ENCODE results near the gene CNDP2. TPM values are rescaled to one million over a fixed set of nuclear protein-coding genes. Genes with fewer than 3 reads are reported as not detected.
"Not testable (repeated sequence)": the region's sequence is repeated elsewhere in the genome, so short reads cannot be mapped to it uniquely, and the experiment has no call there.

CNDP2 gene
- polyA plus RNA-seq, 12 donors, result 43.7 to 77.8 (median 60.9) TPM; not detected in 1

DNA sequence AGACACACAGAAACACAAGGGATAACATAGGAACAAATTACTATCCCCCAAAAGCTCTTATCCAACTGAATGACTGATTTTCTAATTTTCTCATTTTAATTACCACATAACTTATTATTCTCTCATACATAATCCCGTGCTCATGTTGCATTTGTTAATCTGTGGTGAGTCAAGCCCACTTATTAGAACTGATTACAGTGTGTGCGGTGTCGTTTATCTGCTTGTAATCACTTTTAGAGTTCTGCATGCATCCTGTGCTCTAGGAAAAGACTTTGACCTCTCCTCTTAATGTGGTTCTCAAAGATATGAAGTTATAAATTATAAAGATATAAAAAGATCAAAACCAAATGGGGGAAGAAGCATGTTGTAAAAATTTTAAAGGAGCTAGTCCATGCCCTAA, 67.8 kb downstream of the CNDP2 start:
- no peak for DNase-seq

DNA sequence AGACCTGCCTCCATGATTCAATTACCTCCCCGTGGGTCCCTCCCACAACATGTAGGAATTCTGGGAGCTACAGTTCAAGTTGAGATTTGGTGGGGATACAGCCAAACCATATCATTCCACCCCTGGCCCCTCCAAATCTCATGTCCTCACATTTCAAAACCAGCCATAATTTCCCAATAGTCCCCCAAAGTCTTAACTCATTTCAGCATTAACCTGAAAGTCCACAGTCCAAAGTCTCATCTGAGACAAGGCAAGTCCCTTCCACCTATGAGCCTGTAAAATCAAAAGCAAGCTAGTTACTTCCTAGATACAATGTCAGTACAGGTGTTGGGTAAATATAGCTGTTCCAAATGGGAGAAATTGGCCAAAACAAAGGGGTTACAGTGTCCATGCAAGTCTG, 69.0 kb downstream of the CNDP2 start:
- DNase-seq, result not testable (repeated sequence)

DNA sequence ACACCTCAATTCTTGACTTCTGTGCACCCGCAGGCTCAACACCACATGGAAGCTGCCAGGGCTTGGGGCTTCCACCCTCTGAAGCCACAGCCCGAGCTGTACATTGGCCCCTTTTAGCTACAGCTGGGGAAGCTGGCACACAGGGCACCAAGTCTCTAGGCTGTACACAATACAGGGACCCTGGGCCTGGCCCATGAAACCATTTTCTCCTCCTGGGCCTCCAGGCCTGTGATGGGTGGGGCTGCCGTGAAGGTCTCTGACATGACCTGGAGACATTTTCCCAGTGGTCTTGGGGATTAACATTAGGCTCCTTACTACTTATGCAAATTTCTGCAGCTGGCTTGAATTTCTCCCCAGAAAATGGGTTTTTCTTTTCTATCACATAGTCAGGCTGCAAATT, 69.8 kb downstream of the CNDP2 start:
- not testable (repeated sequence) for DNase-seq

DNA sequence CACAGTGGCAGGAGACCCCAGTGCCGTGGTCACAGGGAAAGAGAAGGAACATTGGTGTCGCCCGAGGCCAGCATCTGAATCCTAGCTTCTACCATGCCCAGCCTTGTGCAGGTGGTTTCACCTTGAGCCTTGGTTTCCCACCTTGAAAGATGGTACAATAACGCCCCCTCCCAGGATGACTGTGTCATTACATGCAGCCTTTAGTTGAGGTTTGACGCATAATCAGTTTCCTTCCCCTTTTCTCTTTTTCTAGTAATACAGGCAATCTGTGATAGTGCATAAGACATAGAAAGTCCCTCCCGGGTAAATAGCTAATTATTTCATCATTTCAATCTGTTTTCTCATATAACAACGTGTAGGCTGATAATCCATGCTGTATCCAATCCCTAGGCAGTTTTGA, 71.7 kb downstream of the CNDP2 start:
- DNase-seq, result no peak

DNA sequence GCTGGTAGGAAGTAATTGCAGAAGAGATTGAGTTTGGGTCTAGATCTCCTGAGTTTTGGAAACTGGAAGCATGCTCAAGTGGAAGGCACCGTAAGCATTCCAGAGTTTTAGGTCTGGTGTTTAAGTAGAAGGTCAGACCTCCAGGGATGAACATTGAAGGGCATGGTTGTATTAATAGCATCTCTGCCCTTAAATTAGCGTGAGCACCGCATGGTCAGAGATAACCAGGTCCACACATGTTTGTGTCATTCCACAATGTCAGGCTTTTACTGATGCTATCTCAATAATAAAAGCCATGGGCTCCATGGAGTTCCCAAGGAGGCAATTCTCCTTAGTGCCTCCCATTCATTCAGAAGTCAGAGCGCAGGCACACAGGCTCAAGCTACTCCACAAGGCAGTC, 73.2 kb downstream of the CNDP2 start:
- DNase-seq, result no peak

DNA sequence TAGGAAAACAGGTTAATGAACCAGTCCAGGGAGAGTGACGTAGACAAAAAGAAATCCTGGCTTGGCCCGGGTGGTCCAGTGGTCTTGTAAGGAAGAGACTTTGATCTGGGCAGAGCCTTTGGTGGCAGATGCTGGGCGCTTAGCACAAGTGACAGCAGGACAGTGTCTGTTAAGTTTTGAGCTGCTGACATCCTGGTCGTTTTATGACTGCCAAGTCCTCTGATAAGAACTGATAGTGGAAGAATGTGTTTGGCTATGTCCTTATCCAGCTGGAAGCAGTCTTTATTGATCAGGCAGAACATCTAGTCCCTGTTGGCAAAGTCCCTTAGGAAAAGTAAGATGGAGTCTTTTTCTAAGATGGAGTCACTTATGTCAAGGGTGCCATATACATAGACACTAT, 74.1 kb downstream of the CNDP2 start:
- no peak for DNase-seq

DNA sequence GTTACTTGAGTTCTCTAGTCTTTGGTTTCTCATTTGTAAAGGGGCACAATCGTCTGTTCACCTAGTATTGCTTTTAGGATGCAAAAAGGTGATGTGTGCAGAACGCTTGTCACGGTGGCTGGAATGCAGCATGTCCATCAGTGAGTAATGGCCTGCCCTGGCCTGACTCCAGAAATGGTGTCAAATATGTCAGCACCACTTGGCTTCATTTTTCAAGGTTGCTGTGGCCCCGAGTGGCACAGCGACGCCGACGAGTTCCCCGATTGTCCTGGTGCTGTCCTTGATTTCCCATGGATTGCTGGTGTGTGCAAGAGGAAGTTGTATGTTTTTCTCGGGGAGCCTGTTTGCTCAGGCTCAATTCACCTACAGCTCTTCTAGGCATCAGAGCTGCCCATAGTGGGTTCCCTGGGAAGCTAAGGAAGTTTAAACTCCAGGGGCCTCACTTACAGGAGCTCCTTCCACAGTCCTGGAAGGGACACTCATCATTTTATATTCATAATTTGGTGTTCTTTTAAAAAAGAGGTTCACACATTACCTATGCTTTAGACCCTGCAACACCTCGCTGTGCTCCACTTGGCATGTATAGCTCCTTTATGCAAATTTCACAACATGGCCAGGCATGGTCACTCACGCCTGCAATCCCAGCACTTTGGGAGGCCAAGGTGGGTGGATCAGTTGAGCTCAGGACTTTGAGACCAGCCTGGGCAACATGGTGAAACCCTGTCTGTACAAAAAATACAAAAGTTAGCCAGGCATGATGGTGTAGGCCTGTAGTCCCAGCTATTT, 75.9 kb downstream of the CNDP2 start:
- DNase-seq, result no peak

DNA sequence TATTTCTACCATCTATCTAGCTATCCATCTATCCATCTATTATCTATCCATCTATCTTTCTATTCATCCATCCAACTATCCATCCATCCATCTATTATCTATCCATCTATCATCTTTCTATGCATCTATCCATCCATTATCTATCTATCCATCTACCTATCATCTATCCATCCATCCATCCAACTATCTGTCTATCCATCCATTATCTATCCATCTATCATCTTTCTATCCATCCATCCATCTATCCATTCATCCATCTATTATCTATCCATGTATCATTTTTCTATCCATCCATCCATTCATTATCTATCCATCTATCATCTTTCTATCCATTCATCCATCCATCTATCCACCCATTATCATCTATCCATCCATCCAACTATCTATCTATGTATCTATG, 76.9 kb downstream of the CNDP2 start:
- DNase-seq, result no peak

Other genes with a start within 250 kb of the CNDP2 start
- 10 to 100 TPM in 11 of 12 donors, not detected in 1; 26.1 to 45.5 (median 32.1) TPM for gene CYB5A, start 204.4 kb upstream of the CNDP2 start, polyA plus RNA-seq (ENCODE audit: insufficient read length in 12 of 12)
- gene C18orf63, start 180.5 kb upstream of the CNDP2 start, polyA plus RNA-seq (ENCODE audit: insufficient read length in 12 of 12), result not detected
- 10 to 100 TPM in 6 of 12 donors, 1 to 10 TPM in 5, not detected in 1; 4.7 to 21.4 (median 11.8) TPM for gene DIPK1C, start 39.1 kb upstream of the CNDP2 start, polyA plus RNA-seq (ENCODE audit: insufficient read length in 12 of 12)
- gene CNDP1, start 38.1 kb downstream of the CNDP2 start, polyA plus RNA-seq (ENCODE audit: insufficient read length in 12 of 12), result under 1 TPM in 10 of 12 donors, not detected in 2; 0.04 to 0.70 (median 0.22) TPM
- gene ZNF407, start 101.5 kb downstream of the CNDP2 start, polyA plus RNA-seq (ENCODE audit: insufficient read length in 12 of 12), result 1 to 10 TPM in 11 of 12 donors, not detected in 1; 5.5 to 7.3 (median 6.4) TPM

Measured in muscle of arm (tissue), 12 donors.